HG03064 (cell line): ENCODE results near the gene HSF5.

Source experiments
- ATAC-seq: cut with Tn5 transposase; IDR thresholded peaks from one replicate; pipeline ENCODE4 v1.9.1; 2021; ENCODE audit warnings: low read depth; ENCODE audit not compliant: unreplicated experiment

The HSF5 gene

GRCh38 chr17:58373003-58373402 is 115.2 kb downstream of the HSF5 start:
- no peak for ATAC-seq

DNA sequence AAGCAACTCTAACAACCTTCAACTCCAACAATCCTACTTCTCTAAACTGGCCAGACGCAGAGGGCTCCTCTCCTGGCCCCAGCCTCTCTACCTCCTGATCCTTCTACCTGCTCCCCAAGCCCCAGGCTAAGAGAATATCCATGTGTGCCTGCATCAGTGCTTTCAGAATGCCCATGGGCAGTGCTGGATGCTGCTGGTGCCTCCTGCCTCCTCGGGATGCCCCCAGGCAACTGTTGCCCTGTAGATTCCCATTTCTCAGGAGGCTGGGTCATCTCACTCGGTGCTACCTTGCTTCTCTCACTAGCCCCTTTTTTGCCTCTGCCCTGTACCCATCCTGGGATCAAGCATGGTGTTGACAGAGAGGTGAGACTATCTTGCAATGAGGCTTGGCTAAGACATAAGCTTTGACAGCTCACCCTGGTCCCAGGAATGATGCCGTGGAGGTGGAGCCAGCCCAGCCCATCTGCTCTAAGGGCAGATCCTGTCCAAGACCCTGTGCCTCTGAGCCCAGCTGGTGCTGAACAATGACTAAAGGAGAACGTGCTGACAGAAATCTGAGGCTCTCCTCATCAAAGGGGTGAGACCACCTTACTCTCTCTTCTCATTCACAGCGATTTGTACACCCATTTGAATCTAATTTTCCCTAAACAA is 116.8 kb downstream of the HSF5 start:
- ATAC-seq: no peak

GRCh38 chr17:58370716-58371115 is 117.5 kb downstream of the HSF5 start:
- no peak for ATAC-seq

- ATAC-seq: no peak
These were observed 117.9 kb downstream of the HSF5 start for GRCh38 chr17:58370309-58370708.
